ENCODE measurements around the gene FAAP100. TPM values are rescaled to one million over a fixed set of nuclear protein-coding genes. Genes with fewer than 3 reads are reported as not detected.

Gene FAAP100
- total and polyA plus RNA-seq, 7 donors, result 11.6 to 16.3 (median 12.6) TPM

DNA sequence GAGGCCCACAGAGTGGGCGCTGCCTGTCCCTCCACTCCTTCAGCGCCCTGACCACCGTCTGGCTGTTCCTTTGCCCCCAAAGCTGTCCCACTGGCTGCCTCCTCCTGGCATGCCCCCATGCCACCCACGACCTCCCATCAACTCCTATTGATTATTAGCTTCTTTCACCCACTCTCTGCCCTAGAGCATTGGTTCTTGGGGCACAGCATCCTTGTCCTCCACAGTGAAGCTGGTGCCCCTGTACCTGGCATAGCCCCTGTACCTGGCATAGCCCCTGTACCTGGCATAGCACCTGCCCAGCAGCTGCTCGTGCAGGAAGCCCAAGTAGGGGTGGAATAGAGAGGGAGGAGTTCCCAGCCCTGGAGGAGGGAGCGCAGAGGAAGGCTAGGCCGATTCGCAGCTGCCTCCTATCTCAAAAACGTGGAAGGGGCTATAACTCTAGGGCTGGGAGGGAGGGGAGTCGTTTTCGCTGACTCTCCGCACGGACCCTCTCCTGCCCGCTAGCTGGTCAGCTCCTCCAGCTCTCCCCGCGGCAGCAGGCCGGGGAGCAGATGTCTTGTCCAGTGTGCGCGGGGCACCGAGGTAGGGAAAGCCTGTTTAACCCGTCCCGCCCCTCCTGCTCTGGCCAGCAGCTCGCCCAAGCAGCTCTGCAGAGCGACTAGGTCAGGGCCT, 33.9 kb downstream of the FAAP100 start:
- DNase-seq (peak in 1 of 2 donors; percentile 12), ATAC-seq (no peak)
- Histone ChIP-seq H3K4me1 (peaks cover 44% of the 10 kb centered on the region), H3K27me3 (ENCODE audit: insufficient read depth in 3 of 3, low read length in 2 of 3) (peaks cover 0 to 20% (median 4%) of the 10 kb centered on the region in 3 donors), H3K9me3 (no peaks in the 10 kb centered on the region), H3K27ac (no peak overlapping the region), H3K4me3 (peak overlapping the region; percentile 63), H3K36me3 (ENCODE audit: insufficient read depth in 1 of 2, low read depth in 1 of 2) (no peaks in the 10 kb centered on the region)
- 35 to 43% (median 43%) methylated on average over 20 to 24 of the region's 24 CpGs for WGBS, 3 donors
- TF ChIP-seq, protein P1, sequence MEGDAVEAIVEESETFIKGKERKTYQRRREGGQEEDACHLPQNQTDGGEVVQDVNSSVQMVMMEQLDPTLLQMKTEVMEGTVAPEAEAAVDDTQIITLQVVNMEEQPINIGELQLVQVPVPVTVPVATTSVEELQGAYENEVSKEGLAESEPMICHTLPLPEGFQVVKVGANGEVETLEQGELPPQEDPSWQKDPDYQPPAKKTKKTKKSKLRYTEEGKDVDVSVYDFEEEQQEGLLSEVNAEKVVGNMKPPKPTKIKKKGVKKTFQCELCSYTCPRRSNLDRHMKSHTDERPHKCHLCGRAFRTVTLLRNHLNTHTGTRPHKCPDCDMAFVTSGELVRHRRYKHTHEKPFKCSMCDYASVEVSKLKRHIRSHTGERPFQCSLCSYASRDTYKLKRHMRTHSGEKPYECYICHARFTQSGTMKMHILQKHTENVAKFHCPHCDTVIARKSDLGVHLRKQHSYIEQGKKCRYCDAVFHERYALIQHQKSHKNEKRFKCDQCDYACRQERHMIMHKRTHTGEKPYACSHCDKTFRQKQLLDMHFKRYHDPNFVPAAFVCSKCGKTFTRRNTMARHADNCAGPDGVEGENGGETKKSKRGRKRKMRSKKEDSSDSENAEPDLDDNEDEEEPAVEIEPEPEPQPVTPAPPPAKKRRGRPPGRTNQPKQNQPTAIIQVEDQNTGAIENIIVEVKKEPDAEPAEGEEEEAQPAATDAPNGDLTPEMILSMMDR (IDR thresholded peaks at IDR 0.05), result no peak
- intact Hi-C loops (cut with DNase I), result loop anchor here in 1 of 2 donors (5.0 kb wide), 1 partner anchor 34 kb away; the partner anchor contains the start of gene FAAP100

DNA sequence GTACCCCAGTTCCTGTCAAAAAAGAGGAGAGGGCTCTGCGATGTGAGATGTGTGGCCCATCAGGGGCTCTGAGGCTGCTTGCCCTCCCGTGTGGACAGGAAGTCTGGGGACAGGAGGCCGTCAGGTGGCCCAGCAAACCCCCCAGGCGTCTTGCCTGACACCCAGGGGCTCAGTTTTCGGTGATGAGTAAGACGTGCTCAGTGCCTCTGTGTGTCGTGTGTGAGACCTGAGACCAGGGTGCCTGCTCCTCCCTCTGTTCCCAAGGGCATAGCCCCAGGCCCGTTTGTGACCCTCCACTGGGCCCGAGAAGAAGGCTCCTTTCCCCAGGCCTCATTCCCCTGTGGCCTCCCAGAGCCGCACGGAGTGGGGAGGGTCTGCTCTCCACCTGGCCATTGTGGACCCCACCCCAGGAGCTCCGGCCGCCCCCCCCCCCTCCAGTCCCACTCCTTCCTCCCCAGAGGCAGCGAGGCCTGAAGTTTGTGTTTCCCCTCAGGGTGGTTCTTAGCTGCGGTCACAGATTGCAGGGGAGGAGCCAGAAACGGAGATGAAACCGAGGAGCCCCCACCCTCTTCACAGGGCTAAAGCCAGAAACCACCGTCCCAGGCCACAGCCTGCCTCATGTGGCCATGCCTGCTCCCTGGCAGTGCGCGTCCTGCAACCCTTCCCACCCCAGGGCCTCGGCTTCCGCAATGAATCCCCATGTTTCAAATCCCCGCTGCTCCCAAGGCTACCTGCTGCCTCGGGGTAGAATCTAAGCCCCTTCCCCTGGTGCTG, 34.6 kb downstream of the FAAP100 start:
- peak overlapping the region; percentile 86 for H3K4me3 ChIP-seq
- H3K36me3 ChIP-seq (ENCODE audit: insufficient read depth in 1 of 2, low read depth in 1 of 2), result no peaks in the 10 kb centered on the region
- H3K9me3 ChIP-seq, result no peaks in the 10 kb centered on the region
- H3K27me3 ChIP-seq (ENCODE audit: insufficient read depth in 3 of 3, low read length in 2 of 3), result peaks cover 0 to 13% (median 4%) of the 10 kb centered on the region in 3 donors
- TF ChIP-seq, protein P1 (IDR thresholded peaks at IDR 0.05), result no peak
- ATAC-seq (no peak), DNase-seq (peak; percentile 19 to 56)
- peaks cover 44% of the 10 kb centered on the region for H3K4me1 ChIP-seq
- intact Hi-C loops (cut with DNase I), result loop anchor here in 1 of 2 donors (5.0 kb wide), 1 partner anchor 35 kb away; the partner anchor contains the start of gene FAAP100
- 73 to 75% (median 74%) methylated on average over 19 to 24 of the region's 24 CpGs for WGBS, 3 donors
- H3K27ac ChIP-seq, result peak overlapping the region; percentile 41

DNA sequence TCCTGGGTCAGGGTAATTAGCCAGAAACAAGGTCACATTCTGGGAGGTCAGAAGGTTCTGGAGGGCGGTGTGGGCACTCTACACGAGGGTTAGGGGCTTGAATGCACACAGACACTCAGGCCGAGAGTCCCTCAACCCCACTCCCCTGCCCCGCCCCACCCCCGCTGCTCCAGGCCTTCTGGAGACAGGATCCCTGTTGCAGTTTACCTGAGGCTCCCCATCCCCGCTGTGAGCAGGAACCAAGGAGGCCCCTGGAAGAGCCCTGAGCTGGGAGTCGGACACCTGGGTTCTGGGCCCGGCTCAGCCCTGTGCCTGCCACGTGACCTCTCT, 35.2 kb downstream of the FAAP100 start:
- intact Hi-C loops (cut with DNase I), result loop anchor here in 1 of 2 donors (5.0 kb wide), 1 partner anchor 35 kb away; the partner anchor contains the start of gene FAAP100
- peaks cover 0 to 2% of the 10 kb centered on the region in 2 donors for H3K36me3 ChIP-seq (ENCODE audit: insufficient read depth in 1 of 2, low read depth in 1 of 2)
- H3K27ac ChIP-seq, result peak overlapping the region; percentile 41
- no peaks in the 10 kb centered on the region for H3K9me3 ChIP-seq
- no peak for ATAC-seq
- TF ChIP-seq, protein P1 (IDR thresholded peaks at IDR 0.05), result no peak
- peaks cover 44% of the 10 kb centered on the region for H3K4me1 ChIP-seq
- peak overlapping the region; percentile 86 for H3K4me3 ChIP-seq
- WGBS, 3 donors, result 87 to 95% (median 92%) methylated on average over 7 to 9 of the region's 9 CpGs
- DNase-seq, result peak in 1 of 2 donors; percentile 21
- peaks cover 0 to 9% (median 4%) of the 10 kb centered on the region in 3 donors for H3K27me3 ChIP-seq (ENCODE audit: insufficient read depth in 3 of 3, low read length in 2 of 3)

DNA sequence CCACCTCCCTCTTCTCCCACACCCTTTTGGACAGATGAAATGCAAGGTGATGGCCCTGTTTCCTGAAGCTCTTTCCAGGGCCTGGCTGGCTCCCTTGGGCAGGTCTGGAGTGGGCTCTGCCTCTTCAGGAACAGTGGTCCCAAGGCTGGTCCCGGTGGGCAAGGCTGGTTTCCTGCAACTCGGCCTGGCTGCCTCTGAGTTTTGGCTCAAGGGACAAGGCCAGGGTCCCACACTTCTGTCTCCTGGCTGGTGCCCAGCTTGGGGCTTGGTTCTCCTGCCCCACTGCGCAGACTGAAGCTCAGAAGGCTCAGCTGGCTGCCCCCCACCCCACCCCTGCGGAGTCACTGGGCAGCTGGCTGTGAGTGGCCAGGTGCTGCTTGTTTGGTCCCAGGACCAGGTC, 35.7 kb downstream of the FAAP100 start:
- Histone ChIP-seq H3K4me3 (peak overlapping the region; percentile 86), H3K27ac (peak overlapping the region; percentile 100), H3K27me3 (ENCODE audit: insufficient read depth in 3 of 3, low read length in 2 of 3) (peaks cover 0 to 9% (median 4%) of the 10 kb centered on the region in 3 donors), H3K9me3 (no peaks in the 10 kb centered on the region), H3K36me3 (ENCODE audit: insufficient read depth in 1 of 2, low read depth in 1 of 2) (peaks cover 2 to 7% of the 10 kb centered on the region in 2 donors), H3K4me1 (peaks cover 44% of the 10 kb centered on the region)
- intact Hi-C loops (cut with DNase I), result loop anchor here in 1 of 2 donors (5.0 kb wide), 1 partner anchor 36 kb away; the partner anchor contains the start of gene FAAP100
- peak; percentile 22 to 52 for DNase-seq
- TF ChIP-seq, protein P1 (IDR thresholded peaks at IDR 0.05), result no peak
- WGBS, 3 donors, result 82 to 88% (median 86%) methylated on average over 4 of the region's 4 CpGs
- no peak for ATAC-seq

All from psoas muscle (tissue), 8 donors.